Vagina (tissue), 2 donors: ENCODE measurements around the gene SLU7. TPM values are rescaled to one million over a fixed set of nuclear protein-coding genes. Genes with fewer than 3 reads are reported as not detected.

ENCODE experiments used
- DNase-seq, 2 donors: peaks; one replicate each; pipeline ENCODE4 v3.0.0-alpha.2; 2017; ENCODE audit errors: extremely low spot score in 2 of 2
- H3K27ac ChIP-seq: fragments of 200-600 bp; sonication (generic); one replicate; pipeline ENCODE4 v1.5.1; 2019
- H3K27me3 ChIP-seq: fragments of 200-600 bp; sonication (generic); one replicate; pipeline ENCODE4 v1.5.1; 2019
- H3K36me3 ChIP-seq, 2 donors: fragments of 200-600 bp; sonication (generic); one replicate each; pipeline ENCODE4 v1.5.1; 2017 to 2019
- H3K4me1 ChIP-seq: fragments of 200-600 bp; sonication (generic); one replicate; pipeline ENCODE4 v1.5.1; 2019
- H3K4me3 ChIP-seq, 2 donors: fragments of 200-600 bp; sonication (generic); 1 replicate in 1 of 2; 2 replicates in 1 of 2; pipeline ENCODE4 v1.5.1; 2016 to 2019
- H3K9me3 ChIP-seq: fragments of 200-600 bp; sonication (generic); one replicate; pipeline ENCODE4 v1.5.1; 2019
- POLR2A ChIP-seq, 2 donors: fragments of 450-650 bp; IDR thresholded peaks; one replicate each; pipeline ENCODE4 v1.6.1; 2017; ENCODE audit warnings: antibody characterized with exemption in 2 of 2, mild to moderate bottlenecking in 2 of 2, moderate library complexity in 2 of 2
- POLR2AphosphoS5 ChIP-seq, 2 donors: sonication (generic); formaldehyde crosslinking; IDR thresholded peaks; one replicate each; pipeline ENCODE4 v1.9.0; 2017; ENCODE audit warnings: antibody characterized with exemption in 2 of 2, mild to moderate bottlenecking in 2 of 2, low read depth in 1 of 2; ENCODE audit not compliant: insufficient read depth in 1 of 2
- intact Hi-C: fragments of 100-400 bp; cut with DNase I; formaldehyde crosslinking; loops from one replicate; pipeline ENCODE4 v1.15.1; 2023
- total RNA-seq: library from RNA; depleted of rRNA; stranded (reverse); fragments of >200 nt; gene quantifications from one replicate; pipeline ENCODE4 v1.2.3, GENCODE V29; 2016
- TF ChIP-seq, protein P1 (sequence below), 3 experiments: fragments of 450-650 bp in 2 of 3; fragments of 200-600 bp in 1 of 3; sonication (generic) in 1 of 3; IDR thresholded peaks; one replicate each; pipeline ENCODE4 v1.5.1; 2017 to 2019; ENCODE audit warnings: antibody characterized with exemption in 3 of 3, mild to moderate bottlenecking in 2 of 3, moderate library complexity in 2 of 3

The SLU7 gene
- total RNA-seq, 1 donor from 2014 or later, result 24.3 TPM

DNA sequence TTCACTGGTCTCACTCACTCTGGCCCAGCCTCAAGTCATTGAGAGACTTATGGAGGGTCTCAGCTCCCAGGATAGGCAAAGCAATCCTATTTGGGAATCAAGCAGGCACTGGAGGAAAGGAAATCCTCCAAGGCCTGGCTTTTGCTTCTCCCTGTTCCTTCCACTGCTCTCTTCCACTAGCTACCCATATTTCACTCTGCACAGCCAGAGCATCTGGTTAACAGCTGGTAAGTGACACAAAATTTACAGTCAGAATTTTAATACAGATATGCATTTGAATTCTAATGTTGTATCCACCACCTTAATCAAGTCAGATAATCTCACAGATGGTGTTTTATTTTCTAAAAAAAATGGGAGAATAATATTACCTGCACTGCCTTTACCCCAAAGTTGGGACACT lies 47.6 kb downstream of the SLU7 start:
- intact Hi-C loops, result no loop called here
- no peak overlapping the region for H3K4me3 ChIP-seq
- no peaks in the 10 kb centered on the region for H3K27me3 ChIP-seq
- no peaks in the 10 kb centered on the region for H3K9me3 ChIP-seq
- DNase-seq, result no peak
- TF ChIP-seq, protein P1, sequence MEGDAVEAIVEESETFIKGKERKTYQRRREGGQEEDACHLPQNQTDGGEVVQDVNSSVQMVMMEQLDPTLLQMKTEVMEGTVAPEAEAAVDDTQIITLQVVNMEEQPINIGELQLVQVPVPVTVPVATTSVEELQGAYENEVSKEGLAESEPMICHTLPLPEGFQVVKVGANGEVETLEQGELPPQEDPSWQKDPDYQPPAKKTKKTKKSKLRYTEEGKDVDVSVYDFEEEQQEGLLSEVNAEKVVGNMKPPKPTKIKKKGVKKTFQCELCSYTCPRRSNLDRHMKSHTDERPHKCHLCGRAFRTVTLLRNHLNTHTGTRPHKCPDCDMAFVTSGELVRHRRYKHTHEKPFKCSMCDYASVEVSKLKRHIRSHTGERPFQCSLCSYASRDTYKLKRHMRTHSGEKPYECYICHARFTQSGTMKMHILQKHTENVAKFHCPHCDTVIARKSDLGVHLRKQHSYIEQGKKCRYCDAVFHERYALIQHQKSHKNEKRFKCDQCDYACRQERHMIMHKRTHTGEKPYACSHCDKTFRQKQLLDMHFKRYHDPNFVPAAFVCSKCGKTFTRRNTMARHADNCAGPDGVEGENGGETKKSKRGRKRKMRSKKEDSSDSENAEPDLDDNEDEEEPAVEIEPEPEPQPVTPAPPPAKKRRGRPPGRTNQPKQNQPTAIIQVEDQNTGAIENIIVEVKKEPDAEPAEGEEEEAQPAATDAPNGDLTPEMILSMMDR (IDR thresholded peaks at IDR 0.05), result no peak
- TF ChIP-seq POLR2A (IDR thresholded peaks at IDR 0.05) (no peak), POLR2AphosphoS5 (IDR thresholded peaks at IDR 0.05; ENCODE audit: insufficient read depth in 1 of 2, low read depth in 1 of 2) (no peak)
- H3K27ac ChIP-seq, result no peak overlapping the region
- H3K36me3 ChIP-seq, result no peaks in the 10 kb centered on the region
- H3K4me1 ChIP-seq, result peaks cover 13% of the 10 kb centered on the region

DNA sequence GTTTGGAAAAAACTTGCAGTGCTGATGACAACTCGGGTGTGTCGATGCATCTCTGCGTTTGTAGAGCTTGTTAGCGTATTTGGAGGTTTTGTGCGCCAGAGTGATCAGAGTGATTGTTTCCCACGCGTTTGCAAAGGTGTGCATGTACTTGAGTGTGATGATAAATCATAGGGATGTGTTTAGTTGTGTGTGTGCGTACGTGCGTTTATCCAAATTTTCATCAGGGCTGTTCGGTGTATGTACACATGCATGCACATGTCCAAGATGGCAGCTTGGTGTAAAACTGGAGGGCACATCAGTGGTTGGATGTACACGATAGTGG lies 48.2 kb downstream of the SLU7 start:
- TF ChIP-seq, protein P1 (IDR thresholded peaks at IDR 0.05), result no peak
- no peak for TF ChIP-seq POLR2AphosphoS5 (IDR thresholded peaks at IDR 0.05; ENCODE audit: insufficient read depth in 1 of 2, low read depth in 1 of 2)
- no peak for TF ChIP-seq POLR2A (IDR thresholded peaks at IDR 0.05)
- no peak for DNase-seq
- H3K4me3 ChIP-seq, result peak overlapping the region; percentile 57 to 84
- H3K4me1 ChIP-seq, result peaks cover 13% of the 10 kb centered on the region
- H3K27ac ChIP-seq, result no peak overlapping the region
- H3K36me3 ChIP-seq, result no peaks in the 10 kb centered on the region
- intact Hi-C loops, result no loop called here
- H3K9me3 ChIP-seq, result no peaks in the 10 kb centered on the region
- no peaks in the 10 kb centered on the region for H3K27me3 ChIP-seq

DNA sequence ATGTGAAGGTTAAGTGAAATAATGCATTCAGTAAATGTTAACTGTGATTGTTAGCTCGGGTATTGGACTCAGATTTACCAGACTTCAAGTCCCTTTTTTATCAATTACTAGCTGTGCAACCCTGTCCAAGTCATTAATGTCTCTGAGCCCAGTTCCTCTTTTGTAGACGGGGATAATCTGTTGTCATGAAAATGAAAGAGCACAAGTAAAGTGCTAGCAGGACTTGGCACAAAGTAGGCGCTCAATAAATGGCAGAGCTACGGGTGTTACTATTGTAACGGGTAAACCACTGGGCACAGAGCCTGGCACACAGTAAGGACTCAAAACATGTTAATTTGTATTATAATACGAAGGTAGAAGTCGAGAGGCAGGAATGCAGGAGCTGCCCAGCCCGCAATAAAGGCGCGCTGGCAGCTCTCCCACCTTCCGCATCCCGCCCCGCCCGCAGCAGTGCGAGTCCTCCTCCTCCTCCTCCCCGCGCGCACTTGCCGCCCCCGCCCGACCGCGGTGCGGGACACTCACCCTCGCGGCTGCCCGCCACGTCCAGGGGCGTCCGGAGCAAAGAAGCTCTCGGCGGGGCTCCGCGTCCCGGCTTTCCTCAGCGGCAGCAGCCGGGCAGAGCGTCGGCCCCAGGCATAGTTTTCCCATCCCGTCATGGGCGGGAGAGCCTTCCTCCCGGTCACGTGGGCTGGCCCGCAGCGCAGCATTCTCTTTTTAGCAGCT lies 48.7 kb downstream of the SLU7 start, which contains the start of gene C1QTNF2:
Gene C1QTNF2 (minus strand): TSS at position 637 of the 723 bp plus-strand sequence. CDS start 15,615 bp downstream, outside the sequence.
- Histone ChIP-seq H3K27me3 (no peaks in the 10 kb centered on the region), H3K4me1 (peaks cover 13% of the 10 kb centered on the region), H3K27ac (peak within 1 kb of the TSS; percentile 60), H3K4me3 (peak within 1 kb of the TSS; percentile 57 to 84), H3K9me3 (no peaks in the 10 kb centered on the region), H3K36me3 (no peaks in the 10 kb centered on the region)
- TF ChIP-seq, protein P1 (IDR thresholded peaks at IDR 0.05), result no peak
- peak in 1 of 2 donors; percentile 79 for TF ChIP-seq POLR2AphosphoS5 (IDR thresholded peaks at IDR 0.05; ENCODE audit: insufficient read depth in 1 of 2, low read depth in 1 of 2)
- intact Hi-C loops, result no loop called here
- DNase-seq, result no peak

DNA sequence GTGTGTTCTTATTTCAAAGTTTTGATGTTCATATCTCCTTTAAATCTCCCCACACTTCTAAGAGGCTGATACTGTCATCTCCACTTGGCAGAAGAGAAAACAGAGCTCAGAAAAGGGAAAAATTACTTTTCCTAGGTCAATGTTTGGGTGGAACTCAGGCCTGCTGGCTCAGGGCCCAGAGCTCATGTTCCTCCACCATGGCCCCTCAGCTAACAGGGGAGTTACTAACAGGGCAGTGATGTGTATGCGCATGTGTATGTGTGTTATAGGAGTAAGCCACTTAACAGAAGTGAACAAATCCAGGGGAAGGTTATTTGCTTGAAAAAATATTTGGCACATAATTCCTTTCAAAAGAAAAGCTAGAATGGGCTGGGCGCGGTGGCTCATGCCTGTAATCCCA lies 51.0 kb downstream of the SLU7 start:
- TF ChIP-seq POLR2AphosphoS5 (IDR thresholded peaks at IDR 0.05; ENCODE audit: insufficient read depth in 1 of 2, low read depth in 1 of 2), result no peak
- intact Hi-C loops, result no loop called here
- Histone ChIP-seq H3K4me1 (peaks cover 13% of the 10 kb centered on the region), H3K4me3 (no peak overlapping the region), H3K27me3 (no peaks in the 10 kb centered on the region), H3K27ac (no peak overlapping the region), H3K36me3 (no peaks in the 10 kb centered on the region), H3K9me3 (no peaks in the 10 kb centered on the region)
- no peak for DNase-seq

DNA sequence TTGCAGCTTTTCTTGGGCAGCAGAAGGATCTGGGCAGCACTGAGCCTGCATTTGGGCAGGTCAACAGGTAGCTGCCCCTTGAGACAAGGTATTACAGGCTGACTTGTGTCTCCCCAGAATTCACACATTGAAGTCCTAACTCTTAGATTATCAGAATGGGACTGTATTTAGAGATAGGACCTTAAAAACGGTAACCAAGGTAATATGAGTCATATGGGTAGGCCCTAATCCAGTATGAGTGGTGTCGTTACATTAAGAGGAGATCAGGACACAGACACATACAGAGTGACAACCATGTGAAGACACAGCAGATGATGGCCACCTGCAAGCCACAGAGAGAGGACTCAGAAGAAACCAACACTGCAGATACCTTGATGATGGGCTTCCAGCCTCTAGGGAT lies 51.6 kb downstream of the SLU7 start:
- Histone ChIP-seq H3K27me3 (no peaks in the 10 kb centered on the region), H3K27ac (no peak overlapping the region), H3K4me1 (peaks cover 13% of the 10 kb centered on the region), H3K4me3 (no peak overlapping the region), H3K36me3 (no peaks in the 10 kb centered on the region), H3K9me3 (no peaks in the 10 kb centered on the region)
- intact Hi-C loops, result no loop called here
- TF ChIP-seq POLR2AphosphoS5 (IDR thresholded peaks at IDR 0.05; ENCODE audit: insufficient read depth in 1 of 2, low read depth in 1 of 2) (no peak), POLR2A (IDR thresholded peaks at IDR 0.05) (no peak)
- TF ChIP-seq, protein P1 (IDR thresholded peaks at IDR 0.05), result no peak
- no peak for DNase-seq
